Measurements from ENCODE around the gene GNAT1. TPM values are rescaled to one million over a fixed set of nuclear protein-coding genes. Genes with fewer than 3 reads are reported as not detected.

The GNAT1 gene
- total RNA-seq, 1 experiment from 2014 or later = not detected

DNA sequence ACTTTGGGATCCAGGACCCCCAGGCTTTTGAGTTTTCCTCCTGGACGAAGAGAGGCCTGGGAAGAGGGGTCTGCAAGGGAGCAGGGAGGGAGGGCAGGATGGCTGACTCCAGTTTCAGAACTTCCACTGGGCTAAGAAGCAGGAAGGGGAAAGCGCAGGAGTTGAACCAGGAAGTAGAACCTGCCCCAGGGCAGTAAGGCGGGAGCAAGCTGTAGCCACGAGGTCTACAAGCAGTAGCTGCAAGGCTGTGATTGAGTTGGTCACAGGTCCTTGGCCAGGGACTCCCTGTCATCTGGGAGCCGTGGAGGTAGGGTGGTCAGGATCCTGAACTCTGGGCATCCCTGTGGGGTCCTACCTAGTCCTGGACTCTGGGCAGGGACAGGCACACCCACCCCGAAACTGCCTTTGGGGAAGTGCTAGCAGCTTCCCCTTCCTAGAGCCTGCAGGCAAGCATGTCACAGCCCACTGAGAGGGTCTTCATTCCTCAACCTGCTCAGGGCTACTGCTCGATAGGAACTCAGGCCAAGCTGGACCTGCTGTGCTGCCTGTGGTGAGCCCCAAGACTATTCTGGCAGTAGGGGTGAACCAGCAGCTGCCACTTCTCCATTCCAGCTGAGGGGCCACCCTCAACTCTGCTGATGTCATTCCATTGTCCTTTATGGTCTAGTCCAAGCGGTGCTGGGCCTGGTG lies 38.8 kb downstream of the GNAT1 start:
- Histone ChIP-seq H3K36me3 (ENCODE audit: low read depth) (no peaks in the 10 kb centered on the region), H3F3A (ENCODE audit: insufficient read depth, low read depth) (peaks cover 13% of the 10 kb centered on the region; the same call in 1 of the 2 replicates), H3K9me3 (ENCODE audit: insufficient read depth, low read depth) (no peaks in the 10 kb centered on the region), H3K79me2 (ENCODE audit: low read depth) (no peaks in the 10 kb centered on the region), H3K27ac (no peak overlapping the region), H2AFZ (no peak overlapping the region), H3K4me2 (no peak overlapping the region), H3K27me3 (ENCODE audit: insufficient read depth, low read depth) (no peaks in the 10 kb centered on the region), H3K4me3 (no peak overlapping the region), H4K20me1 (ENCODE audit: insufficient read depth) (no peaks in the 10 kb centered on the region), H3K4me1 (replicated peaks; ENCODE audit: insufficient read depth) (peaks cover 17% of the 10 kb centered on the region), H3K9me2 (ENCODE audit: insufficient read depth) (no peaks in the 10 kb centered on the region)
- no TSS peak for BruUV-seq (replicated peaks)
- DNase-seq = no peak
- no peak for TF ChIP-seq CTCF (conservative IDR thresholded peaks at IDR 0.05)
- no peak for TF ChIP-seq EZH2 (IDR thresholded peaks at IDR 0.05; ENCODE audit: low read depth)
- intact Hi-C loops (cut with micrococcal nuclease; ENCODE audit: unreplicated experiment) = no loop called here
- CTCF ChIA-PET = no interaction called here
- POLR2A ChIA-PET (ENCODE audit: unreplicated experiment) = no interaction called here

GRCh38 chr3:50230794-50231125 lies 39.4 kb downstream of the GNAT1 start:
- H3K4me2 ChIP-seq = no peak overlapping the region
- POLR2A ChIA-PET (ENCODE audit: unreplicated experiment) = no interaction called here

DNA sequence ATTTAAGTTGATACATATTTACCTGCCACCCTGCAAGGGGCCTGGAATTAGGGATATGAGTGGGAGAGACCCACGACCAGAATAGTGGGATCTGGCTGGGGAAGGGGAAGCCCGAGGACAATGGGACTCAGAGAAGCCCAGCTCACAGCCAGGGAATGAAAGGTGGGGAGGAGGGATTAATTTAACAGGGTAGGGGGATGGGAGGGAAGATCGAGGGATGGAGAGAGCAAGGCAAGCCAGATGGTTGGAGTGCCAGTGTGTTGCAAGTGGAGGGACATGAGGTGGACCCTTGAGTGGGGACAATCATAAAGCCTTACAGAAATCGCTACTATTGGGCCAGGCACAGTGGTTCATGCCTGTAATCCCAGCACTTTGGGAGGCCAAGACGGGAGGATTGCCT lies 40.2 kb downstream of the GNAT1 start:
- no peak overlapping the region for H3K4me3 ChIP-seq
- peaks cover 13% of the 10 kb centered on the region; the same call in 1 of the 2 replicates for H3F3A ChIP-seq (ENCODE audit: insufficient read depth, low read depth)
- POLR2A ChIA-PET (ENCODE audit: unreplicated experiment) = no interaction called here
- peaks cover 20% of the 10 kb centered on the region for H3K4me1 ChIP-seq (replicated peaks; ENCODE audit: insufficient read depth)
- H4K20me1 ChIP-seq (ENCODE audit: insufficient read depth) = no peaks in the 10 kb centered on the region
- H3K9me2 ChIP-seq (ENCODE audit: insufficient read depth) = no peaks in the 10 kb centered on the region
- no peak for DNase-seq
- intact Hi-C loops (cut with micrococcal nuclease; ENCODE audit: unreplicated experiment) = no loop called here
- H3K9me3 ChIP-seq (ENCODE audit: insufficient read depth, low read depth) = no peaks in the 10 kb centered on the region
- H3K4me2 ChIP-seq = no peak overlapping the region
- H3K79me2 ChIP-seq (ENCODE audit: low read depth) = 0 out of 2 replicates have a peak, but pooled peaks cover 3% of the 10 kb centered on the region
- CTCF ChIA-PET = interaction anchor here (0.5 kb wide), 1 partner anchor 105 kb away, joined by 4 read pairs; no protein-coding TSS in a partner anchor
- TF ChIP-seq EZH2 (IDR thresholded peaks at IDR 0.05; ENCODE audit: low read depth) (no peak), CTCF (conservative IDR thresholded peaks at IDR 0.05) (no peak)
- H3K27me3 ChIP-seq (ENCODE audit: insufficient read depth, low read depth) = no peaks in the 10 kb centered on the region
- no peak overlapping the region for H2AFZ ChIP-seq
- no TSS peak for BruUV-seq (replicated peaks)
- no peaks in the 10 kb centered on the region for H3K36me3 ChIP-seq (ENCODE audit: low read depth)
- no peak overlapping the region for H3K27ac ChIP-seq

More at GRCh38 chr3:50230794-50231125, 39.4 kb downstream of the GNAT1 start:
- Histone ChIP-seq H3K4me1 (replicated peaks; ENCODE audit: insufficient read depth) (peaks cover 20% of the 10 kb centered on the region), H3K27ac (no peak overlapping the region), H3K27me3 (ENCODE audit: insufficient read depth, low read depth) (no peaks in the 10 kb centered on the region), H3K79me2 (ENCODE audit: low read depth) (no peaks in the 10 kb centered on the region), H2AFZ (no peak overlapping the region), H3K9me2 (ENCODE audit: insufficient read depth) (no peaks in the 10 kb centered on the region), H3K4me3 (no peak overlapping the region), H4K20me1 (ENCODE audit: insufficient read depth) (no peaks in the 10 kb centered on the region), H3F3A (ENCODE audit: insufficient read depth, low read depth) (peaks cover 13% of the 10 kb centered on the region; the same call in 1 of the 2 replicates), H3K36me3 (ENCODE audit: low read depth) (no peaks in the 10 kb centered on the region), H3K9me3 (ENCODE audit: insufficient read depth, low read depth) (no peaks in the 10 kb centered on the region)
- no peak for DNase-seq
- CTCF ChIA-PET = no interaction called here
- no TSS peak for BruUV-seq (replicated peaks)
- TF ChIP-seq CTCF (conservative IDR thresholded peaks at IDR 0.05) = no peak
- intact Hi-C loops (cut with micrococcal nuclease; ENCODE audit: unreplicated experiment) = no loop called here
